SK-N-SH treated with all-trans-retinoic acid at 6 μM for 48 hours (cell line): ENCODE measurements around the gene SIAH2.

Experiments used
- ARNTL ChIP-seq: fragments of 450-650 bp; formaldehyde crosslinking; IDR thresholded peaks from 2 replicates; pipeline ENCODE4 v1.5.0; 2020; ENCODE audit warnings: low read depth, mild to moderate bottlenecking, moderate library complexity, borderline replicate concordance
- ESRRG ChIP-seq: fragments of 250-450 bp; sonication (Bioruptor Pico); IDR thresholded peaks from 2 replicates; pipeline ENCODE4 v1.6.1; 2021; ENCODE audit warnings: mild to moderate bottlenecking
- GLIS3 ChIP-seq: fragments of 250-450 bp; sonication (Bioruptor Pico); IDR thresholded peaks from 2 replicates; pipeline ENCODE4 v1.5.0; 2020; ENCODE audit warnings: mild to moderate bottlenecking, moderate library complexity
- OSR1 ChIP-seq: fragments of 250-450 bp; sonication (Bioruptor Pico); IDR thresholded peaks from 2 replicates; pipeline ENCODE4 v1.8.0; 2022; ENCODE audit warnings: moderate library complexity, mild to moderate bottlenecking, inconsistent platforms
- ZC3H10 ChIP-seq: fragments of 250-450 bp; sonication (Bioruptor Pico); IDR thresholded peaks from 2 replicates; pipeline ENCODE4 v1.5.1; 2021; ENCODE audit warnings: mild to moderate bottlenecking, moderate library complexity
- ZFP30 ChIP-seq: fragments of 450-650 bp; formaldehyde crosslinking; IDR thresholded peaks from 2 replicates; pipeline ENCODE4 v1.5.0; 2022; ENCODE audit warnings: mild to moderate bottlenecking, moderate library complexity
- ZNF565 ChIP-seq: fragments of 450-650 bp; formaldehyde crosslinking; conservative IDR thresholded peaks from 2 replicates; pipeline ENCODE4 v1.5.0; 2020; ENCODE audit warnings: low read depth, mild to moderate bottlenecking, moderate library complexity
- ZNF8 ChIP-seq: fragments of 450-650 bp; formaldehyde crosslinking; IDR thresholded peaks from 2 replicates; pipeline ENCODE4 v1.5.0; 2020; ENCODE audit warnings: mild to moderate bottlenecking, moderate library complexity
- TF ChIP-seq, protein P1 (sequence below): fragments of 250-450 bp; sonication (Bioruptor Pico); IDR thresholded peaks from 2 replicates; pipeline ENCODE4 v1.8.0; 2021; ENCODE audit warnings: low read depth, mild to moderate bottlenecking, moderate library complexity, borderline replicate concordance
- TF ChIP-seq, protein P2 (sequence below): fragments of 250-450 bp; sonication (Bioruptor Pico); IDR thresholded peaks from 2 replicates; pipeline ENCODE4 v1.5.1; 2021; ENCODE audit warnings: mild to moderate bottlenecking, moderate library complexity

DNA sequence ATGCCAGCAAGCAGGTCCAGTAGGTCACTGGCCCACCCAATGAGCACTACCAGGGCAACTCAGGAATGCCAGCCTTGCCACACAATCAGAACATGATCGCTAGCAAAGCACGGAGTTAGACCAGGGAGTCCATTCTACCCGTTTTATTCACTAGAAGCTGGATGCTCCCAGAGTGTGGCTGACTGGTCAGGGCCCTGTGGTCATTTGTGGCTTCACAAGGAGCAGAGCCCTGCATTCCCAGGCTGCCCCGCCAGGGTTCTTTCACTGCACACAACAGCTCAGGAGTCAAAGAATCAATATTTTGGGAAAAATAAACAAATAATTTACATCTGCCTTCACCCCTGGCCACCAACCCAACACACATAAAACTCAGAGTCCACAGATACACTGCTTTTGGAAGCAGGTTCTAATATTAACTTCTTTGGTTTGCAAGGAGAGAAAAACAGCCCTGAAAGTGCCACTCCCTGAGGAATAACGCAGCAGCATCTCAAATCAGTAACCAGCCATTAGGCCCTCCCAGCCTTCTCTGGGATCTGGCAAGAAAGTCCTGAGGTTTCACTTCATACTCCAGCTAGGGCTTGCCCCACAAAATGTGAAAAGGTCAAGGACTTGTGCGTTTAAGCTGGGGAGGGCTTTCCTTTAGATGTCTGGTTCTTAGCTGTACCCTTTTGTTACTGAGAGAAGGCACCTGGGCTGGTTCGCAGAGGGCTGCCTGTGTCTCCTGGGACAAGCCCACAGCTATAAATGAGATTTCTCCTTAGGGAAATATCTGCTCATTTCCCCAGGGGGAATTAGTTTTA, 16.0 kb downstream of the SIAH2 start:
- TF ChIP-seq ESRRG (CRISPR knock-in tag) (no peak), OSR1 (no peak), ARNTL (no peak), ZC3H10 (CRISPR knock-in tag) (no peak), ZFP30 (CRISPR knock-in tag) (no peak), ZNF8 (CRISPR knock-in tag) (no peak), GLIS3 (CRISPR knock-in tag) (no peak), ZNF565 (CRISPR knock-in tag) (no peak)
- TF ChIP-seq, protein P1, sequence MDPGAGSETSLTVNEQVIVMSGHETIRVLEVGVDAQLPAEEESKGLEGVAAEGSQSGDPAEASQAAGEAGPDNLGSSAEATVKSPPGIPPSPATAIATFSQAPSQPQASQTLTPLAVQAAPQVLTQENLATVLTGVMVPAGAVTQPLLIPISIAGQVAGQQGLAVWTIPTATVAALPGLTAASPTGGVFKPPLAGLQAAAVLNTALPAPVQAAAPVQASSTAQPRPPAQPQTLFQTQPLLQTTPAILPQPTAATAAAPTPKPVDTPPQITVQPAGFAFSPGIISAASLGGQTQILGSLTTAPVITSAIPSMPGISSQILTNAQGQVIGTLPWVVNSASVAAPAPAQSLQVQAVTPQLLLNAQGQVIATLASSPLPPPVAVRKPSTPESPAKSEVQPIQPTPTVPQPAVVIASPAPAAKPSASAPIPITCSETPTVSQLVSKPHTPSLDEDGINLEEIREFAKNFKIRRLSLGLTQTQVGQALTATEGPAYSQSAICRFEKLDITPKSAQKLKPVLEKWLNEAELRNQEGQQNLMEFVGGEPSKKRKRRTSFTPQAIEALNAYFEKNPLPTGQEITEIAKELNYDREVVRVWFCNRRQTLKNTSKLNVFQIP (CRISPR knock-in tag) = no peak
- TF ChIP-seq, protein P2, sequence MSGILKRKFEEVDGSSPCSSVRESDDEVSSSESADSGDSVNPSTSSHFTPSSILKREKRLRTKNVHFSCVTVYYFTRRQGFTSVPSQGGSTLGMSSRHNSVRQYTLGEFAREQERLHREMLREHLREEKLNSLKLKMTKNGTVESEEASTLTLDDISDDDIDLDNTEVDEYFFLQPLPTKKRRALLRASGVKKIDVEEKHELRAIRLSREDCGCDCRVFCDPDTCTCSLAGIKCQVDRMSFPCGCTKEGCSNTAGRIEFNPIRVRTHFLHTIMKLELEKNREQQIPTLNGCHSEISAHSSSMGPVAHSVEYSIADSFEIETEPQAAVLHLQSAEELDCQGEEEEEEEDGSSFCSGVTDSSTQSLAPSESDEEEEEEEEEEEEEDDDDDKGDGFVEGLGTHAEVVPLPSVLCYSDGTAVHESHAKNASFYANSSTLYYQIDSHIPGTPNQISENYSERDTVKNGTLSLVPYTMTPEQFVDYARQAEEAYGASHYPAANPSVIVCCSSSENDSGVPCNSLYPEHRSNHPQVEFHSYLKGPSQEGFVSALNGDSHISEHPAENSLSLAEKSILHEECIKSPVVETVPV (CRISPR knock-in tag) = no peak
